Activated T-helper 2 cell treated with anti-CD3 and anti-CD28 coated beads, Interferon-gamma antibody, Interleukin-2, Interleukin-4, amounts not matched to agents 10 μg/mL and 5 μg/mL and 100 μg/mL, durations not matched to agents 14 hours and 24 hours and 36 hours (primary cell): Measurements from ENCODE around the gene ITPKB. TPM values are rescaled to one million over a fixed set of nuclear protein-coding genes. Genes with fewer than 3 reads are reported as not detected.

ENCODE experiments used
- DNase-seq: peaks from one replicate; pipeline ENCODE4 v3.0.0; 2021; ENCODE audit warnings: low spot score
- H3K27ac Mint-ChIP-seq: one replicate; pipeline ENCODE4 v1.8.0; 2021; ENCODE audit warnings: mixed read lengths
- H3K27me3 Mint-ChIP-seq: one replicate; pipeline ENCODE4 v1.8.0; 2021; ENCODE audit warnings: low read depth, mixed read lengths
- H3K36me3 Mint-ChIP-seq: one replicate; pipeline ENCODE4 v1.8.0; 2021; ENCODE audit warnings: low read depth, mixed read lengths
- H3K4me1 Mint-ChIP-seq: one replicate; pipeline ENCODE4 v1.8.0; 2021; ENCODE audit warnings: low read depth, mixed read lengths
- H3K4me3 Mint-ChIP-seq: one replicate; pipeline ENCODE4 v1.8.0; 2021; ENCODE audit warnings: low read depth, mild to moderate bottlenecking, moderate library complexity, mixed read lengths
- H3K9me3 Mint-ChIP-seq: one replicate; pipeline ENCODE4 v1.8.0; 2021; ENCODE audit warnings: mixed read lengths
- intact Hi-C: fragments of 100-400 bp; cut with micrococcal nuclease; formaldehyde crosslinking; loops from one replicate; pipeline ENCODE4 v1.15.1; 2023
- total RNA-seq: library from RNA; stranded (reverse); gene quantifications from 2 replicates; pipeline ENCODE4 v1.2.3, GENCODE V29; 2022

Gene ITPKB
- total RNA-seq, 1 donor from 2014 or later: 27.6 TPM

DNA sequence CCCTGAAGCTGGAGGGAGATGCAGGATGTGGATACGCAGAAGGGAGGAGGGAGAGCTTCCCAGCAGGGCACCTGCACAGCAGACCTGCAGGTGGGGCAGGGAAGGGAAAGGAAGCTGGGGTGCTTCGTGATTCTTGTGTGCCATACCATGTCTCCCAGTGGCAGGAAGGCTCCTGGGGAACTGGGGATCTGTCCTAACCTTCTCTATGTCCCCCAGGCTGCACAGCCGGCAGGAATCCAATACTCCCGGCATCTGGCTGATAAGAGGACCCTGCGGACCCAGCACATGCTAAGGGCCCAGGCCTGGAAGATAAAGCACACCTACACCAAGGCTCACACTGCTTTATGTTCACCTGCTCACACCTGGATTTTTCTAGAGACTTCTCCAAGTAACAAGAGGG is 79.4 kb downstream of the ITPKB start:
- H3K27ac Mint-ChIP-seq: no peak overlapping the region
- no peaks in the 10 kb centered on the region for H3K27me3 Mint-ChIP-seq
- no peaks in the 10 kb centered on the region for H3K9me3 Mint-ChIP-seq
- DNase-seq: no peak
- intact Hi-C loops: no loop called here
- peaks cover 33% of the 10 kb centered on the region for H3K36me3 Mint-ChIP-seq
- no peak overlapping the region for H3K4me3 Mint-ChIP-seq
- H3K4me1 Mint-ChIP-seq: peaks cover 83% of the 10 kb centered on the region

DNA sequence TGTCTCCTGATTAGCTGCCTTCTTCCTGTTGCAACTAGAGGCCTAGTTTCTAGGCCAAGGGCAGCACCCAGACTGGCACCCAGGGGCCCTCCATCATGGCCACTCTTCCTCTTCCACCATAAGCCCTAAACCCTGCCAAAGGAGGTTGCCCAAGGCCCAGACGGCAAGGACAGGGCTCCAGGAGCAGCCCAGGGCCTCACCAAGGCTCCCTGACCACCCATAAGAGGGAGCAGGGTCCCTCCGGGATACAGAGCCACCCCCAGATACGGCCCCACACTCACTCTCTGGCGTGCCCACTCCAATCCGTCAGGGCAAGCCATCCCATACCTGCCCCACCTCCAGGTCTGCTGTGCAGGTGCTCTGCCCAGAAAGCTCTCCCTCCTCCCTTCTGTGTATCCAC is 79.9 kb downstream of the ITPKB start:
- intact Hi-C loops: no loop called here
- Mint-ChIP-seq H3K4me3 (no peak overlapping the region), H3K27me3 (no peaks in the 10 kb centered on the region), H3K27ac (no peak overlapping the region), H3K36me3 (peaks cover 33% of the 10 kb centered on the region), H3K9me3 (no peaks in the 10 kb centered on the region), H3K4me1 (peaks cover 84% of the 10 kb centered on the region)
- no peak for DNase-seq

- Mint-ChIP-seq H3K4me1 (peaks cover 84% of the 10 kb centered on the region), H3K4me3 (no peak overlapping the region), H3K36me3 (peaks cover 33% of the 10 kb centered on the region), H3K27ac (no peak overlapping the region), H3K27me3 (no peaks in the 10 kb centered on the region), H3K9me3 (no peaks in the 10 kb centered on the region)
- no peak for DNase-seq
- intact Hi-C loops: no loop called here
Observed at GRCh38 chr1:226658546-226659125, 80.4 kb downstream of the ITPKB start.

DNA sequence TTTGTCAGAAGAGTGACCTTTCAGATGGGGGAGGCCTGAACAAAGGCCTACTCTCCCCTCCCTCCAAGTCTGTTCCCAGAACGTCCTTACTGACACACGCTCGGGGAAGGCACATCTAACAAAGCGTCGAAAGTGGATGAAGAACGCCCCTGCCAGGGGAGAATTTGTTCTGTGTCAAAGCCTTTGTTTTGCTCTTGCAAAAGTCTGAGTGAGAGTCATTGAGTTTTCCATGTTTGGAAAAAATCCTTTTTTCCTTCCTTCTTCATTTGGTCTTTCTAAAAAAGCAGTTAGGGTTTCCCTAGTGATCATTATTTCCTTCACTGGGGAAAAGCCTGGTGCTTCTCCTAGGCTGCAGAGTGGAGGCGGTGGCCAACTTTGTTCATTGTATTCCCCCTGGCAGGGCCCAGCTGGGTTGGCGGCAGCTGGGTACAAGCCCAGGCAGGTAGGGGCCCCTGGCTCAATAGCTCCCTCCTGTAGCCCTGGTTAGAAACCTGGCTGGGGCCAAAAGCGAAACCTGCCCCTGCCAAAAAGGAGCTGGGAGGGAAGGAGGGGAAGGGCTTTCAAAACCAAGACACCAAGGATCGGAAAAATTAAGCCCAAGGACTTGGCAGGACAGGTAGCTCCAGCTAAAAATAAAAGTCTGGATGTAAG is 81.1 kb downstream of the ITPKB start:
- Mint-ChIP-seq H3K9me3 (no peaks in the 10 kb centered on the region), H3K27ac (no peak overlapping the region), H3K27me3 (no peaks in the 10 kb centered on the region), H3K36me3 (peaks cover 33% of the 10 kb centered on the region), H3K4me1 (peaks cover 84% of the 10 kb centered on the region), H3K4me3 (no peak overlapping the region)
- no peak for DNase-seq
- intact Hi-C loops: no loop called here

- peaks cover 76% of the 10 kb centered on the region for H3K4me1 Mint-ChIP-seq
- H3K9me3 Mint-ChIP-seq: no peaks in the 10 kb centered on the region
- intact Hi-C loops: no loop called here
- peaks cover 23% of the 10 kb centered on the region for H3K36me3 Mint-ChIP-seq
- no peak overlapping the region for H3K4me3 Mint-ChIP-seq
- H3K27ac Mint-ChIP-seq: peak overlapping the region; percentile 35
- no peak for DNase-seq
- no peaks in the 10 kb centered on the region for H3K27me3 Mint-ChIP-seq
Observed at GRCh38 chr1:226656601-226657277, 82.3 kb downstream of the ITPKB start.

DNA sequence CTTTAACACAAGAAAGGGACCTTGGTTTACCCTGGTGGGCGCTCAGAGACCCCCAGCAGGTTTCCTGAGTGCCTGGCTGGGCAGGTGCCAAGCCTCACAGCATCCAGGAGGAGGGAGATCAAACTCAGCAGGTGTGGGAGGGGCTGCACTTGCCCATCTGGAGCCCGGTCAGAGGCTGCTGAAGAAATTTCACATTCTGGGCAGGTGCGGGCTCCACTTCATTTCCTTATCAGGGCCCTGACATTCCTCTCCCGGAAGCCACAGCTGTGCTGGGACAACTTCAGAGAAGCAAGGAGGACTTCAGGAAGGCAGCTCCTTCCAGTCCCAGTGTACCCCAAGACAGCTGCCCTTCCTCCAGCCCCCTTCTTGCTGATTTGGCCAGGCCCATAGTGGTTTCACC is 82.9 kb downstream of the ITPKB start:
- intact Hi-C loops: no loop called here
- H3K4me1 Mint-ChIP-seq: peaks cover 70% of the 10 kb centered on the region
- no peaks in the 10 kb centered on the region for H3K27me3 Mint-ChIP-seq
- H3K27ac Mint-ChIP-seq: no peak overlapping the region
- H3K36me3 Mint-ChIP-seq: peaks cover 18% of the 10 kb centered on the region
- no peak overlapping the region for H3K4me3 Mint-ChIP-seq
- no peak for DNase-seq
- no peaks in the 10 kb centered on the region for H3K9me3 Mint-ChIP-seq

DNA sequence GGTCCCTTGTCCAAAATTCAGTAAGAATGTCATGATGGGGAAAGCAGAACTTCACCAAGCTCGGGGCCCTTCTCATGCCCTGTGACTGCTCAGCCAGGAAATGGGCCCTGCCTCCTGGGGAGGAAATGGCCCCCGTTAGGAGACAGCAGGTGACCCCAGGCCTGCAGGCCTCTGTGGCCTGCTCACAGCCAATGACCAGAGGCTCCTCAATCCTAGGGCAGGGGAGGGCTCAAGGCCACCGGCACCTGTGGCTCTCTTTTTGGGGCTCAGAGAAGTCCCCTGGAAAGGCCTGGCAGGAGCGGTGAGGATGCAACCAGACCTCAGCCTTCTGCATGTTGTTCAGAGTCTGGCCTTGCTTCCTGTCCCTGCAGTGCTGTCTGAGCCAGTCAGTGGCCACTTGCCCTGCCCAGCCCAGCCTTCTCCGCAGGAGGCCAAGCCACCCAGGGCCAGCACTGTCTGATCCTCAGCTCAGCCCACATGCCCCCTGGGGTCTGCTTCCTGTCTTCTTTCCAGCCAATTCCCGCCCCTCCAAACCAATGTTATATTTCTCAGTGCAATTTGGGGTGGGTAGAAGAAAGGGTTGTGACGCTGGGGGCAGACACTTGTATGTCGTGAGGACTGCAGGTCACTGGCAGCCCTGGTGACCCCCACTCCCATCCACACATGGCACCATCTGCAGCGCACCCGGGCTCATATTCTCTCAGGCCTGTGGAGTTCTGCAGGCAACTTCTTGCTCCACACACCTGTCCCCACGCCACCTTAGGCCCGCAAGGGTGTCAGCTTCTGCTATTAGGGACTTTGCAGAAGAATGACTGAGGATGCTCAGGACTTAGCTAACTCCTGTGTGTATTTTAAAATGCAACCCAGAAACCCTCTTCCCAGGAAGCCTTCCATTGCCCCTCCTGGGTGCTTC is 83.6 kb downstream of the ITPKB start:
- DNase-seq: no peak
- H3K9me3 Mint-ChIP-seq: no peaks in the 10 kb centered on the region
- peak overlapping the region; percentile 39 for H3K4me3 Mint-ChIP-seq
- intact Hi-C loops: loop anchor here (2.0 kb wide), 1 partner anchor 21 kb away; no protein-coding TSS in a partner anchor
- peaks cover 67% of the 10 kb centered on the region for H3K4me1 Mint-ChIP-seq
- H3K36me3 Mint-ChIP-seq: peaks cover 11% of the 10 kb centered on the region
- no peaks in the 10 kb centered on the region for H3K27me3 Mint-ChIP-seq
- H3K27ac Mint-ChIP-seq: peak overlapping the region; percentile 84

- Mint-ChIP-seq H3K4me3 (peak overlapping the region; percentile 71), H3K27ac (peak overlapping the region; percentile 84), H3K4me1 (peaks cover 65% of the 10 kb centered on the region), H3K9me3 (no peaks in the 10 kb centered on the region), H3K36me3 (peaks cover 6% of the 10 kb centered on the region), H3K27me3 (no peaks in the 10 kb centered on the region)
- no peak for DNase-seq
- intact Hi-C loops: loop anchor here (1.0 to 2.0 kb wide), 2 partner anchors 9 to 20 kb away; no protein-coding TSS in a partner anchor
Observed at GRCh38 chr1:226654668-226655055, 84.4 kb downstream of the ITPKB start.

DNA sequence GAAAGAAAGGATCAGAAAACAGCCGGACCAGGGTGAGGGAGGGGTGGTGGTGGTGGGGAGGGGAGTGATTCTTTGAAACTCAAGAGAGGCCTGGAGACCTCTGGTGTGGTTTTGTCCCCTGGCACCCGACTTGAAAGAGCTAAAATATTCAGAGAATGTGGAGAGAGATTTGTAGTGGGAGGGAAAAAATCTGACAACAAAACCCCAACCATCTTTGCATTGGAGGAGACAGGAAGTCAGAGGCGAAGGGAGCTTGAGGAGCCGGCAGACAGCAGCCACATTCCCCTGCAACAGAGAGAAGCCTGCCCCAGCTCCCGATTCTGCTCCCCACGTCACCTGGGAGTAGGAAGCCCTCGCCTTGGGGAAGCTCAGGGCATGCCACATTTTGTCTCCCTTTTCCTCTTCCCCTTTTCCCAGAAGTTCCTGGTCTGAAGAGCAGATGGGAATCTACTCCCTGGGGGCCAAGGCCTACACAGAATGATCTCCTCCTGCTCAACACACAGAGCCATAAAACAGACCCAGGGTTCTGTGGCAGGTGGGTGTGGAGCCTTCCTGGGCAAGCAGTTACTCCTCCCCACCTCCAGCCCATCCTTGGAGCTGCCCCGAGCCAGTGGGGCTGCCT is 84.9 kb downstream of the ITPKB start:
- Mint-ChIP-seq H3K9me3 (no peaks in the 10 kb centered on the region), H3K4me1 (peaks cover 69% of the 10 kb centered on the region), H3K36me3 (peaks cover 9% of the 10 kb centered on the region), H3K27ac (peak overlapping the region; percentile 84), H3K4me3 (peak overlapping the region; percentile 71), H3K27me3 (no peaks in the 10 kb centered on the region)
- intact Hi-C loops: loop anchor here (1.0 to 2.0 kb wide), 2 partner anchors 9 to 19 kb away; no protein-coding TSS in a partner anchor
- DNase-seq: no peak

DNA sequence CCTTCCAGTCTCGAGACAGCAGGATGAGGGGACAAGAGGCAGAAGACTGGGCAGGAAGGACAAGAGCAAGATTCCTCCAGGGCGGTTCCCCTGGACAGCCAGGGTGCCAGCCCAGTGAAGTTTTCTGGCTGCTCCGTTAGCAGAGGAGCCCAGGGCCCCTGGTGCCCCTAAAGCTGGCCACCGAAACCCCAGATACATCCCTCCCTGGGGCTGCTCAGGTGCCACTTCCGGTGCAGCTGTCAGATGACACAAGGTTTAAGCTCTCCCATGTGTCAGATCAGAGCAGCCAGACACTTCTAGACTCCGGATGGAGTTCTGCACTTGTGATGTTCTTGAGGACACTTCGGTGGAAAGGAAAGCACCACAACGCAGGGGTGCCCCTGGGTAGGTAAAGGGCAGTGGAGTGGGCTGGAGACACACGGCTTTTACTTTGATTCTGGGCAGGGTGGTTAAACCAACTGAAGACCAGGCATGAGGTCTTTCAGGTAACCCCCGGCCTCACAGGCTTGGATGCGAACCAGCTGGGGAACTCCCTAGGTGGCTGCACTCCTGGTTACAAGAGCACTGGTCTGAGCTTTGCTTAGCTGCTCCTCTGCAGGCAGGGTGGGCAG is 85.7 kb downstream of the ITPKB start:
- Mint-ChIP-seq H3K9me3 (no peaks in the 10 kb centered on the region), H3K4me3 (peak overlapping the region; percentile 71), H3K27me3 (no peaks in the 10 kb centered on the region), H3K4me1 (peaks cover 68% of the 10 kb centered on the region), H3K27ac (peak overlapping the region; percentile 84), H3K36me3 (peaks cover 17% of the 10 kb centered on the region)
- intact Hi-C loops: no loop called here
- peak; percentile 47 for DNase-seq

- H3K9me3 Mint-ChIP-seq: no peaks in the 10 kb centered on the region
- H3K4me3 Mint-ChIP-seq: no peak overlapping the region
- peaks cover 25% of the 10 kb centered on the region for H3K36me3 Mint-ChIP-seq
- peaks cover 60% of the 10 kb centered on the region for H3K4me1 Mint-ChIP-seq
- peak overlapping the region; percentile 84 for H3K27ac Mint-ChIP-seq
- intact Hi-C loops: no loop called here
- no peaks in the 10 kb centered on the region for H3K27me3 Mint-ChIP-seq
- DNase-seq: no peak
Observed at GRCh38 chr1:226652613-226653012, 86.5 kb downstream of the ITPKB start.

DNA sequence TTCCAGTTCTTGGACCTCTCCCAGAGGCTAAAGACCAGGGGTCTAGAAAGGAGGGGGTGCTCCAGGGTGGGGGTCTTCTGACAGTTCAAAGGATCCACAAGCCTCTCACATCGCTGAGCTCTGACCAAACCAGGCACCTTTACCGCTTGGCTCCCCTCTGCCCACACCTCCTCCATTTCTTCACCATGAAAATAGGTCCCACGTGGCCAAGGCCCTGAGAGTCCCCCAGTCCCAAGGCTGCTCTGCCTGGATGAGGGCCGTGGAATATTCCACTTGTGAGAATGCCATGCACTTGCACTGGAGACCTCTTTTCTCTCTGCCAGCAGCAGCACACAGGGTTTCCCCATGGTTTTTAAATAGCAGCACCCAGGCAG is 87.4 kb downstream of the ITPKB start:
- H3K27ac Mint-ChIP-seq: no peak overlapping the region
- H3K4me3 Mint-ChIP-seq: no peak overlapping the region
- peaks cover 53% of the 10 kb centered on the region for H3K4me1 Mint-ChIP-seq
- no peak for DNase-seq
- intact Hi-C loops: no loop called here
- H3K9me3 Mint-ChIP-seq: no peaks in the 10 kb centered on the region
- no peaks in the 10 kb centered on the region for H3K27me3 Mint-ChIP-seq
- H3K36me3 Mint-ChIP-seq: peaks cover 27% of the 10 kb centered on the region
